ENCODE results near the gene ZNF407.

ZNF407 gene

DNA sequence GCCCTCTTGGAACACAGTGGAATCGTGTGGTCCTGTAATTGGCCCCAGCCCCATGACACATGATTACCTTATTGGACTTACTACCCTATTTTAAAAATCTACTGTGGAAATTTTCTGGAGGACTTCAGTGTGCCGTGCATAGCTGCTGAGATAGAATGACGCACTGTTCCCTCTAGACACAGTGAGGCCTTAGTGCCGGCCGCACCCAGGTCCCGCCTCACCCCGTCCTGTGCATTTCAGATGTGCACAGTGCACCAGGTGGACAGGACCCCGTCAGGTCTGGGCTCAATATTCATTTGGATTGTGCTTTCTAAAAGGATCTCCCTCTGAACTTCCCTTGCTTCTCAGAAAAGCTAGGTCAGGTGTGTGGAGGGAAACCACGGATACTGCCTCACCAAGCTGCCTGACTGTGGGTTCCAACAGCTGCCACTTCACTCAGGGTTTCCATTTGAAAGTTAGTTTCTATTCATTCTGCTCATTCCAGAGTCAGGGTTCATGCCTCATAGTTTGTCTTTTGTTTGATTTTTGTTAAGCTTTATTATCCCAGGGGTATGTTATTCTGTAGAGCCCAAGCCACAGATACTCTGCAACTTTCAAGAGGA lies 455.5 kb downstream of the ZNF407 start:
- no peak for DNase-seq (ENCODE audit: low read depth)

DNA sequence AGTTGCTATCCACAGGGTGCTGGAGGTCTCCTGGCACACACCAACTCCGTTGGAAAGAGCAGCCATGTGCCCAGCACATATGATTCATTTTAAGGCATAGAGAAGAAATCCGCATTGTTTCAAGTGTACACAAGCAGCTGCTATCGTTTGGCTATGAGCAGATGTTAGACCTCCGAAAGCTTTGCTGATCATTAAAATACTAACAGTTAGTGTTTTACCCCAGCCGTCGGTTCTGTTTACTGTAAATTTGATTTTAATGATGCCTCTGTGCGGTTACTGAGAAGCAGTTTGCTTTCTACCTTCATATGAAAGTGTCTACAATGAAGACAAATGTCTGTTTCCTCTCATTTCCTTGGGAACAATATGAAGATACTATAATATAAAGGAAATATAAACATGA lies 456.4 kb downstream of the ZNF407 start:
- DNase-seq (ENCODE audit: low read depth) = no peak

DNA sequence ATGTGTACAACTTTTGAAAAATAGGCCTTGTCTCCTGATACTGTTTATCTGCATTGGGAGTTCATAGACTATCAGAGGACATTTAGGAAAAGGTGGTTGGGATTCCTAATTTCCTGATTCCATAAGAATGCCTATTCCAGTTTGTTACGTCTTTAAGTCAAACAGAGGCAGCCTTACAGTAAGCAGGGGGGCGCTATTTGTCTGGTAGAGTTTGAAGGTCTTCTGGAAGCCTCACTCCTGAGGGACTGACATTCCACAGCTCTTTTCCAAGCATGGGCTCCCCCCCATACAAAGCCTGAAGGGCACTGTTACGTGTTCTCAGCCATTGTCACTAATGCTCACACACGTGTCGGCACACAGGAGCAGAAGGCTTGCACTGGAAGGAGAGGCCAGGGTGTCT lies 456.9 kb downstream of the ZNF407 start:
- no peak for DNase-seq (ENCODE audit: low read depth)

DNA sequence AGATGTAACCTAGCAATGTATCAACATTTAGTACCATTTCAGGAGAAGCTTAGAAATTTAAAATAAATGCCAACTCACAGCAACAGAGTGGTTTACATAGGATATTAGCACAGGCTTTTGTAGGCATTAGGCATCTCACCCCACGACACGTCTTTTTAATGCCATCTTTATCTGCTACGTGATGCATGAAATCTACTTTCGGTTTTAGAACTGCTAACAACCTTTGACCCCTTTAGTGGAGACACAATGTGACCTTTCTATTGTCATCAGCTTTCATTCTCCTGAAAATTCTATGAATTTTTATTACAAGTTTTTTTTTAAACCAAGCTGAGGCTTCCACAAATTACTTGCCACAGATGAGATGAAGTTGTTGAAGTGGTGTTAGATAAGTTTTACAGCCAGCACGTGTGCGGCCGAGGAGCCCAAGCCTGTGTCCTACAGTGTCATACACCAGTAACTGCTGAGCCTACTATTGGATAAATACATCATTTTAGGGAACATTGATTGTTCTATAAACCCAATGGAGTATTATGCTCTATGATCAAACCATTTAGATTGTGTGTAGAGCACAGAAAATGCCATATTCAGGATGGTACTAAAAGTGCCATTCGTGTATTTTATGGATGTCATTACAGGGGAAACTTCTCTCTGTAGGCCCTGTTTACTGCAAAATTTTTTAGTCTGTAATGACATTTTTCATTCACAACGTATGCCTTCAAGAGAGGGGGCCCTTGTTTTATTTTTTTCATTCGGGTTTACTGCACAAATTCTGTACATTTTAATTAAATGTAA lies 459.7 kb downstream of the ZNF407 start:
- no peak for DNase-seq (ENCODE audit: low read depth)

DNA sequence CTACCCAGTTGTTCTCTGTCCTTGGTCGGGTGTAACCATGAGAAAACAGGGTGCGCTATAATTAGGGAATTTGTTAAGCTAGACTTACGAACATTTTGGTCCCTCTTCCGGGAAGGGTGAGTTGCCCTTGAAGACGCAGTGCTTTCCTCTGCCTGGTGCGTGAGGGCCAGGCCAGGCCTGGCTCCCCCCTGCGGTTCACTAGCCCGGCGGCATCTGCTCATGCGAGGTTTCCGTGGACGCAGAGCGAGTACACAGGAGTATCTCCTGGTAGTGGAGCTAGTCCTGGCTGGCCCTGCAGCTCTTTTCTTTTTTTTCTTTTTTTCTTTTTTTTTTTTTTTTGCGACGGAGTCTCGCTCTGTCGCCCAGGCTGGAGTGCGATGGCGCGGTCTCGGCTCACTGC lies 462.5 kb downstream of the ZNF407 start:
- DNase-seq (ENCODE audit: low read depth) = no peak

DNA sequence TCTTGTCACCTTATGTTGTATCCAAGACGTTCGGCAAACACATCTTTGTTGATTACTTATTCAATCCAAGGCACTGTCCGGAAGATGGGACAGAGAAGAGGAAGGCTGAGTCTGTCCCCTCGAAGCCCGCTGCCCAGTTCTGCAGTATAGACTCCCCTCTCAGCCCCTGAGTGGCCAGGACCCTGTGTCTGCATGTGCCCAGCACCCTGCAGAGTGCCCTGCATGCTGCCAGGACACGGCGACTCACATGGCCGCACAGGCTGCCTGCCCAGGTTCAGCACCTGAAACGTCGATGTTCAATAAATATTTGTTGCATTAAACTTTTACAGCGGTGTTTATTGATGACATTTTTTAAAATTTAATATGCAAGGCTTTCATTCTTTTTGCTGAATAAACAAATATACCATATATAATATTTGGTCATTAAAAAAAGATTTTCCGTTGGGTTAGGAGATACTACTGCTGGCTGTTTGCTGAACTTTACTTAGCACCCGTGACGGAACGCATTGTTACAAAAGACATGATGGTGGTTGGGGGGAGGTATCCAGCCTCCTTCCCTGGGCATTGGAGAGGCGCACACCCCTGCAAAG lies 464.7 kb downstream of the ZNF407 start:
- DNase-seq (ENCODE audit: low read depth) = no peak

DNA sequence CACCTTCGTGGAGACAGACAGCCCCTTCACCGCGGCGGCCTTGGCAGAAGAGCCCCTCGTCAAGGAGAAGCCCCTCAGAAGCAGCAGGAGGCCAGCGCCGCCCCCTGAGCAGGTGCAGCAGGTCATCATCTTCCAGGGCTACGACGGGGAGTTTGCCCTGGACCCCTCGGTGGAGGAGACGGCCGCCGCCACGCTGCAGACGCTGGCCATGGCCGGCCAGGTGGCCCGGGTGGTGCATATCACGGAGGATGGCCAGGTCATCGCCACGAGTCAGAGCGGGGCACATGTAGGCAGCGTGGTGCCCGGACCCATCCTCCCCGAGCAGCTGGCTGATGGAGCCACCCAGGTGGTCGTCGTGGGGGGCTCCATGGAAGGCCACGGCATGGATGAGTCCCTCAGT lies 465.5 kb downstream of the ZNF407 start:
- no peak for DNase-seq (ENCODE audit: low read depth)

DNA sequence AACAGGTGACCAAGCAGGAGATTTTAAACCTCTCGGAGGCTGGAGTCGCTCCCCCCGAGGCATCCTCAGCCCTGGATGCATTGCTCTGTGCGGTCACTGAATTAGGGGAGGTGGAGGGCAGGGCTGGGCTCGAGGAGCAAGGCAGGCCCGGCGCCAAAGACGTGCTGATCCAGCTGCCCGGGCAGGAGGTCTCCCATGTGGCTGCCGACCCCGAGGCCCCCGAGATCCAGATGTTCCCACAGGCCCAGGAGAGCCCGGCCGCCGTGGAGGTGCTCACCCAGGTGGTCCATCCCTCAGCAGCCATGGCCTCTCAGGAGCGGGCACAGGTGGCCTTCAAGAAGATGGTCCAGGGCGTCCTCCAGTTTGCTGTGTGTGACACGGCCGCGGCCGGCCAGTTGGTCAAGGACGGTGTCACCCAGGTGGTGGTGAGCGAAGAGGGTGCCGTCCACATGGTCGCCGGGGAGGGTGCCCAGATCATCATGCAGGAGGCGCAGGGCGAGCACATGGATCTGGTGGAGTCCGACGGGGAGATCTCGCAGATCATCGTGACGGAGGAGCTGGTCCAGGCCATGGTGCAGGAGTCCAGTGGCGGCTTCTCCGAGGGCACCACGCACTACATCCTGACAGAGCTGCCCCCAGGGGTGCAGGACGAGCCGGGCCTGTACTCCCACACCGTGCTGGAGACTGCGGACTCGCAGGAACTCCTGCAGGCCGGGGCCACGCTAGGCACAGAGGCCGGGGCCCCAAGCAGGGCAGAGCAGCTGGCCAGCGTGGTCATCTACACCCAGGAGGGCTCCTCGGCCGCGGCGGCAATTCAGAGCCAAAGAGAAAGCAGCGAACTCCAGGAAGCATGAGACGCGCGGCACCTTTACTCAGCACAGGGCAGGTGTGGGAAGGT lies 466.2 kb downstream of the ZNF407 start:
- DNase-seq (ENCODE audit: low read depth) = no peak

DNA sequence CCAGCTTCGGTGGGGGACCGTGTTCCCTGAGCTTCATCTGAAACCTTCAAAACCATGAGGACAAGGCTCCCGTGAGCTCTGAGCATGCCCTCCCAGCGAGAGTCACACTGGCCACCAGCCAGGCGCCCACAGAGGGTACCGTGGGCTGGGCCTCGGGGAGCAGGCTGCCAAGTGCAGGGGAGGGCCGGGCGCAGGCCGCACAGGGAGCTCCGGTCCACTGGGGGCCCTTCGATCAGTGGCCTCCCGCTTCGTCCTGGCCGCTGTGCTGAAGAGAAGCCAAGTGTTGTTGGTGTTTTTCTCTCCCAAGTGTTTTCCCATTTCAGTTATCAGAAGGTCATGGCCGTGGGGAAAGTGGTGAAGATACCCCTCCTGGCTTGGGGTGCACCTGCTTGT lies 466.8 kb downstream of the ZNF407 start:
- no peak for DNase-seq (ENCODE audit: low read depth)

DNA sequence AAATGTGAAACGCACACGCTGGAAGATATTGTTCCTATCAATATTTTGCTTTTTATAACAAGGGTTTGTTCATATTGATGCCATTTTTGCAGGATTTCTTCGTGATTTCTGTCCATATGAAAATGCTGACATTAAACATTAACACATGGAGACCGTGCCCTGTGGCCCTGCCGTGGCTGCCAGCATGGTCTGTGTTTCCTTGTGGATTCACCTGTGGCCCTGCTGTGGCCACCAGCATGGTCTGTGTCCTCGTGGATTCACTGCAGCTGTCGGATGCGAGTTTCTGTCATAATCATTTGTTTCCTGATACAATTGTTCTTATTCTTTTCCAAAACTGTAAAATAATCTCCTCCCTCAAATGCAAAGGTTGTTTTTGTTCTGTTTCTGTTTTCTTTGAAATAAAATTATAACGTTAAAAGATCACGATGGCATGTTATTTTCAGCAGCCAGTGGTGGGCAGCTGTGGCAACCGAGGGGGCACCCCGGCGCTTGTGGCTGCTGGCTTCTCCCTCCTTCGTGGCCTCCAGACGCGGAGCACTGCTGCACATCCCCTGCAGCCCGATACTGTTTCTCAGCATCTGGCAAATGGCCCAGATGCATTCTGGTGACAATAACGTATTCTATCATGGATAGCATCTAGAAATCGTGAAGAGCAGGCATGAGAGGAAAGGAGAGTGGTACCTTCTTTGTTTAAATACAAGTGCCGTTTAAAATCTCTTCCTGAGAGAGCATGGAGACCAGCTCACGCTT lies 467.8 kb downstream of the ZNF407 start:
- DNase-seq (ENCODE audit: low read depth) = no peak

DNA sequence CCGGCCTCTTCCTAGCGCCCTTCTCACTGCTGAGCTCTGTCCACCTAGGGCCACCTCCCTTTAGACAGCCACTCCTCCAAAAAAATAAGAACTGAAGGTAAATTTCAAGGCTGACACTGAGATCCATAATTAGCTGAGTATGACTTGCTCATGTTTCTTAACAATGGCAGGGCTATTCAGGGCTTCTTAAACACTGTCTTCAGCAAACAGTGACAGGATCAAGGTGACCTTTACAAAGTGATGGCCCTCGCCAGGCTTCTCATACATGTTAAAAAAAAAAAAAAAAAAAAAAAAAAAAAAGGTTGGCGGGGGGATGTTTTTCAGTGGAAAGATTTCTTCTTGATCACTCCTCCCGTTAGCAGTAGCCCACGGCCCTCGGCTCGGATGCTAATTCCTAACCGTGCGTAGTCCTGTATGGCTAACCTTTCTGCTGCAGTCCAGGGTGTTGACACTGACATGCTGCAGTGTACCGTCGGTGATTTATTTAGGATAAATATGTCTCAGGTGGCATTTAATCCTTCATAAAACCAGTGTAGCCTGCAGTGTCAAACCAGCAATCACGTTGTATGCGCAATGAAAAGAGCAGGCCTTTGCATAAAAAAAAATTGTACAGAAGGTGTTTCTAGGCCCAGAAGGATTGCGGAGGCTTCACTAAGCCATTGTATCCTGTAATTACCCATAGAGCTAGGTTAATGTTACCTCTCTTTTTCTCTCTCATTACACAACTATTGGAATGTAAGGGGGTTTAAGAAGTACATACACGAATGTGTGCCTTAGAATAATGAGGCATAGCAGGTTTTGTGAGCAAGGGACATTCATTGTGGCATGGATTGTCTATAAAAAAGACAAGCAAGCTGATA lies 468.6 kb downstream of the ZNF407 start:
- DNase-seq (ENCODE audit: low read depth) = no peak

DNA sequence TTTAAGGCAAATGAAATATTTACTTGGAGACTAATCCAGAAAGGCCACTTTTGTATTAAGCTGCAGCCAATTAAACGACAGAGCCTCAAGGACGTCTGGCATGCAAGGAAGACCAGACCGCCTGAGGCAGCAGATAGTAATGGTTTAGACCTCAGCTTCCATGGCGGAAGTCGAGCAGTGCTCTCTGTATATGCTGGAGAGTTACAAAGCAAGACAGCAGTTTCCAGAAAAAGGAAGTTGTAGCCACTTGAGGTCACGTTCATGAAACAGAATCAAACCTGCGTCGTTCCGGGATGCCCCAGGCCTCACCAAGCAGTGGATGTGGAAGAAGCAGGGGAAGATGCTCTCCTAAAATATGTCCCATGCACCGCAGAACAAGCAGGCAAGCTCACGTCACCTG lies 469.3 kb downstream of the ZNF407 start:
- DNase-seq (ENCODE audit: low read depth) = no peak

DNA sequence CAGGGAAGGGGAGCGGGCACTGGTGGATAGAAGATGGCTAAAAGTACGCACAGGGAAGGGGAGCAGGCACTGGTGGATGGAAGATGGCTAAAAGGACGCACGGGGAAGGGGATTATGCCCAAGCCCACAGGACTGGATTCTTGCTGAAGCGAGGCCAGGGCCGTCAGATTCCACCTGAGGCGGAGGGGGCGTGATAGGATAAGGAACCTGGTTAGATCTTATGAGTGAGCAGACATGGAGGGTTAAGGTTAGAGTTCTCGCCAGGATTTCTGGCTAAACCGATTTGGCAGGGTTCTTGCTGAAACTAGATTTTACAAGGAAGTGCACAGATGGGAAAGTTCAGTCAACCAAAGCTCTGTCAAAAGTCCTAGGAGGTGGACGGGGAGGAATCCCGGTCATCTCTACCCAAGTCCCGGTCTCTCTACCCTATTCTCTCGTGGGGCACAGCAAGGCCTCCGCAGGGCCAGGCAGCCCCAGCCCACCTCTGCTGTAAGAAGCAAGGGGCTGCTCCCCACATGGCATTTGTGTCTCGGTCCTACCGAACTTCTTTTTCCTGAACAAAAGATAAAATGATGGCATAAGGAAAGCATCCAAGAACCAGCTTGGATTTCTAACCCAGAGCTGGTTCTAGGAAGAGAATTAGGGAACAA lies 470.5 kb downstream of the ZNF407 start:
- DNase-seq (ENCODE audit: low read depth) = no peak

DNA sequence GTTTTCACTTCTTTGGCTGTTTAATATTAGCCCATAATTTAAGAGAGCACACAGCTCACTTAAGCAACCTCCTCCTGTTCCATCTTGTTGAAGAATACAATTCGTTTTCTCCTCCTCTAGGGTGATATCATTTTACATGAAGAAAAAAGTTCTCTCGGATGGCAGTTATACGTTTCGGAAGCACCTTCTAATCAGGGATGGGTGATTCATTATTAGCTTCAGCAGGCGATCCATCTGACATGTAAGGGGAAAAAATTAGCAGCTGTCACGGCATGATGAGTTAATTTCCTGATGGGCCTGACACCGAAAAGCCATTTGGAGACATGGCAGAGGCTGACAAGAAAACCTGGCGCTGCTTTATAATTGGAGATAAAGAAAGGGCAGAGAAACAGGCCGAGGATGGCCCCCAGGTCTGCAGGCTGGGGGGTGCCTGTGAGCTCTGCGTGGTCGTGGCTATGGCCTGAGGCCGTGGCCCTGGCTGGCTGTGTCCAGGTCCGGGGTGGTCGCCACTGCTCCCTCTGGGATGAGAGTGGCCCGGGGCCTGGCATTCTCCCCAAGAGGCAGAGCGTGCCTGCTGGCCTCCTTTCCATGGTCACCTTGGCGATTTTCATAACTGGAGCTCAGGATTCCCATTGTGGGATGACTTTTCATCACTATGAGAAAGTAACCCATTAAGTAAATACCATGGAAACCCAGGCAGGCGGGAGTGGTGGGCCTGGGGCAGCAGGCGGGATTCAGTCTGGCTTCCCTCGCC lies 471.2 kb downstream of the ZNF407 start:
- DNase-seq (ENCODE audit: low read depth) = no peak

DNA sequence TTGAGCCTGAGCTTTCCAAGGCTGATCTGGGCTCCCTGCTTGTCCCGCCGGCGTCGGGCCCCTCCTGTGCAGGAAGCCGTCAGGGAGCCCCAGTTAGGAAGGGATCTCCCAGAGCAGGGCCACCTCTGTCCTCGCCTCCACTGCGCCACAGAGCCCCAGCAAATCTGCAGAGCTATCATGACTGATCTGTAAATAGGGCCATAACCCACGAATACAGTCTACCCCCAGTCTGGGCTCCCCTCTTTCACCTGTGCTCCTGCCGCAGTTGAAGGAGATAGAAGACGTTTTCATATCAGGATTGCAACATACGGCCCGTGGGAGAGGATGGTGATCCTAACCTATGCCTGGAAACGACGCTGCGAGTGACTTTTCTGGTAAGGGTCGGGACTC lies 472.6 kb downstream of the ZNF407 start:
- DNase-seq (ENCODE audit: low read depth) = no peak

DNA sequence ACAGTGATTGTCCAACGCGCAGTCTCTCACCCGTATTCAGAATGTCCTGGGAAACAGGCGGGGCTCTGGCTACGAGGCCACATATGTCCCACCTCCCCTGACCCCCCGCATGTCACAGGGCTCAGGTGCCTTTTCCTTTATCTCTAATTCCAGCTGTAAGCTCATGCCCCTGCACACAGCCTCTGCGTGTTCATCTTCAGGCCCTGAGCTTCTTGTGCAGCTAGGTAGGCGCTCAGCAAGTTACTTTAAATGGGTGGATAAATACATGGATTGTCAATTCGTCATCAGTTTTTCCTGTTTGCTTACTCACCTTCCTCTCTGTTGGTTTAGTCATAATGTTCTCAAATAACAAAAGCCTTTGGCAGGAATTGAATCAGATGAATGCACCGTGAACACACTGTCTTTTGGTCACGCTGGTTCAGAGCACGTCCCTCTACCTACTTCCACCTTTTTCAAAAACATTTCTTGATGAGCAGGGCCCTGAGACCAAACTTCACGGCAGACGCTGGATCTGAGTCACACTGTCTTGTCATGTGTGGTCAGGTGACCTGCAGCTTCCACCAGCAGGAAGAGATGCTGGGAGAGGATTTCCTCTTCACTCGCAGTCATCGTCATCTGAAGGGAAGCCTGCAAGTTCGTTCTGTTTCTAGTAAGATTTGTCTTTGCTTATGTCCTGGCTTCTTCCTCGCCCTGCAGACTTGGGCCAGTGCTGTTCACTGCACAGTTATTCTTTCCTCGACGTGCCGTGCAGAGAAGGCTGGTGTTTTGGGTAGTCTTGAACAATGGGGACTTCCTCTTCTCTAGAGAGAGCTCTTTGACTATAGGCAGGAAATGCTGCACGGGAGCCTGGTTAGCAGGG lies 473.2 kb downstream of the ZNF407 start:
- DNase-seq (ENCODE audit: low read depth) = peak; percentile 69

DNA sequence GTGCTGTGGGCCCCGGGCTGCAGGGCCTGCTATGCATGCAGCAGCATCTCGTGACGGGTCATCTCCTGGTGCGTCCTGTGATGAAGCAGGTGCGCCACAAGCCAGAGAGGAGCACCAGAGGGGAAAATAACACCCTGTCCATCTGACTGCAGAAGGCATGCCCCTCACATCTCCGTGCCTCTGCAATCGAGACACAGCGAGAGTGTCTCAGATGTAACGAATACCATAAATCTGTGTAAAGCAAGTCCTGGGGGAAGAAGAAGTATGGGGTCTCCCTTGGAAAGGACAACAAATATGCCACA lies 473.8 kb downstream of the ZNF407 start:
- DNase-seq (ENCODE audit: low read depth) = no peak

DNA sequence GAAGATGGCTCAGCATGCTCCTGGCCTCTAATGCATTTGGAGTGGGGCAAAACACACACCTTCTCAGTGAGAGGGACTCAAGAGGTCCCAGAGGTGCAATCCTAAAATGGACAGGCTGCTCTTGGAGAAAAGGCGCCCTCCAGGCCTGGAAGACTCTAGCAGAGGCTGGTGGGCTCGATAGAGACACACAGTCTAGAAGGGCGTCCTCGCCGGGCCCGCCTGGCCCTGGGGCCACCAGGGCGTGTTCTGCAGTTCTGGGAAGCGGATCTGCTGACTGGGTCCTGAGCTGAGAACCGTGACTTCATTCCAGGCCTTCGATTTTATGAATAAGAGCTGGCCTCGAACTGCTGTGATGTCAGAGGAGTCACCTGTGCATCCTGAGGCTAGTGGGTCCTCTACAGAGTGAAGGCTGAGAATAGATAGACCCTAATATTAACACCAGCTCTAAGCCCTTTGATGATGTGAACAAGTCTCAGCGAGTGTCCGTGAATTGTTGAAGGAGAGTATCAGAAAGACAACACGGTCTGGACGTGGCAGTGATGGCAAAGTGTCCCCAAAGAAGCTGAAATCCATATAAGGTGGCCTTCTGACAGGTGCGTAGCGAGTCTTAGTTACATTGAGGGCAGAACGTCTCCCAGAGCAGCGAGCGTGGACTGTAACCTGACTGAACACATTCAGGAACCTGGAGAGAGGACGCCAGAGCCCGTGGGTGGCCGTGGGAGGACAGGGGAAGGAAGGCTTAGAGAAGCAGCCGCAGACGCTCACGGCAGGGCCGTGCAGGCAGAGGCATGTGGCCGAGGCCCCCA lies 474.4 kb downstream of the ZNF407 start:
- no peak for DNase-seq (ENCODE audit: low read depth)
